HepG2 (cell line): ENCODE results near the gene TECTA. TPM values are rescaled to one million over a fixed set of nuclear protein-coding genes. Genes with fewer than 3 reads are reported as not detected.
"Not testable (repeated sequence)": the region's sequence is repeated elsewhere in the genome, so short reads cannot be mapped to it uniquely, and the experiment has no call there.

Experiments used
- ATAC-seq: fragments of 200-7000 bp; cut with Tn5 transposase; 3 replicates; pipeline ENCODE4 v1.9.1; 2020; ENCODE audit warnings: mild to moderate bottlenecking, moderate library complexity
- BruUV-seq: library from RNA; stranded (reverse); fragments of 400-500 nt; replicated peaks from 2 replicates; lab custom pipeline; 2021; lab: Mats Ljungman, UMichigan
- CTCF ChIA-PET: fragments of 300-600 bp; formaldehyde crosslinking; extraction: SDS; loops from one replicate; lab custom pipeline; 2021; ENCODE audit warnings: low total read pairs, inconsistent platforms, low intra/inter-chr PET ratio; lab: Yijun Ruan, JAX
- POLR2A ChIA-PET: fragments of 350-600 bp; sonication (Branson Sonifier 250); formaldehyde crosslinking; loops from one replicate; lab custom pipeline; 2020; ENCODE audit warnings: antibody characterized with exemption, inconsistent platforms; lab: Yijun Ruan, JAX
- DNase-seq: peaks from one replicate; pipeline ENCODE4 v3.0.0-alpha.2; 2015; ENCODE audit warnings: low spot score
- FAIRE-seq: peaks from 3 replicates; lab custom pipeline; 2011; peaks lifted over from hg19 to GRCh38; lab: Jason Lieb, UNC
- H2AFZ ChIP-seq: one replicate; pipeline ENCODE4 v1.6.1; 2011; ENCODE audit warnings: low read length, inconsistent platforms
- H3K27ac ChIP-seq: fragments of 300-600 bp; 3 replicates; pipeline ENCODE4 v1.8.0; 2011; ENCODE audit warnings: mixed run types, mild to moderate bottlenecking, mixed read lengths, low read length, inconsistent platforms; ENCODE audit not compliant: insufficient read depth; ENCODE audit errors: extremely low read length
- H3K27me3 ChIP-seq, 2 experiments: fragments of 200-600 bp in 1 of 2; 2 replicates in 1 of 2; 3 replicates in 1 of 2; pipeline versions ENCODE4 v1.6.0 to v1.8.0; 2011; ENCODE audit warnings: low read length in 2 of 2, mild to moderate bottlenecking in 2 of 2, moderate library complexity in 2 of 2, inconsistent platforms in 1 of 2; ENCODE audit not compliant: insufficient read depth in 2 of 2, control insufficient read depth in 1 of 2
- H3K36me3 ChIP-seq, 2 experiments: fragments of 200-600 bp in 1 of 2; replicated peaks in 1 of 2; 2 replicates in 1 of 2; 3 replicates in 1 of 2; pipeline versions ENCODE4 v1.5.1 to v1.8.0; 2011; ENCODE audit warnings: low read length in 2 of 2, inconsistent platforms in 1 of 2; ENCODE audit not compliant: insufficient read depth in 2 of 2, control insufficient read depth in 1 of 2
- H3K4me1 ChIP-seq: 2 replicates; pipeline ENCODE4 v1.5.1; 2012; ENCODE audit warnings: low read length, inconsistent platforms; ENCODE audit not compliant: insufficient read depth
- H3K4me2 ChIP-seq: 2 replicates; pipeline ENCODE4 v1.6.0; 2011; ENCODE audit warnings: low read depth, low read length, inconsistent platforms
- H3K4me3 ChIP-seq, 3 experiments: fragments of 200-600 bp in 1 of 3; sonication (generic), shearing (Covaris generic) in 1 of 3; replicated peaks in 1 of 3; 2 replicates each; pipeline ENCODE4 v1.5.1; 2011 to 2016; ENCODE audit warnings: low read length in 3 of 3, inconsistent platforms in 2 of 3, low read depth in 2 of 3, mild to moderate bottlenecking in 2 of 3, control low read depth in 1 of 3, mixed read lengths in 1 of 3; ENCODE audit not compliant: insufficient read depth in 1 of 3
- H3K79me2 ChIP-seq: one replicate; pipeline ENCODE4 v1.6.1; 2011; ENCODE audit warnings: low read length, inconsistent platforms; ENCODE audit not compliant: insufficient read depth
- H3K9ac ChIP-seq: 2 replicates; pipeline ENCODE4 v1.6.0; 2011; ENCODE audit warnings: mild to moderate bottlenecking, low read depth, low read length, inconsistent platforms; ENCODE audit not compliant: insufficient read depth
- H3K9me3 ChIP-seq: 2 replicates; pipeline ENCODE4 v1.5.1; 2012; ENCODE audit warnings: mild to moderate bottlenecking, low read length
- H4K20me1 ChIP-seq: 2 replicates; pipeline ENCODE4 v1.6.0; 2011; ENCODE audit warnings: inconsistent platforms, mild to moderate bottlenecking, low read length, moderate library complexity; ENCODE audit not compliant: insufficient read depth
- AHDC1 ChIP-seq: sonication (generic); formaldehyde crosslinking; IDR thresholded peaks from 2 replicates; pipeline ENCODE4 v1.5.1; 2020; ENCODE audit warnings: mild to moderate bottlenecking, missing genetic modification reagents, borderline replicate concordance
- ARID5B ChIP-seq: IDR thresholded peaks from 2 replicates; pipeline ENCODE4 v1.4.0; 2020; ENCODE audit warnings: mild to moderate bottlenecking, missing genetic modification reagents
- ESRRA ChIP-seq: sonication (generic); formaldehyde crosslinking; IDR thresholded peaks from 2 replicates; pipeline ENCODE4 v1.5.1; 2020; ENCODE audit warnings: mild to moderate bottlenecking, low read depth, missing genetic modification reagents
- FOSL2 ChIP-seq: sonication (generic); formaldehyde crosslinking; IDR thresholded peaks from 2 replicates; pipeline ENCODE4 v1.4.0; 2020; ENCODE audit warnings: missing genetic modification reagents
- FOXA1 ChIP-seq, 2 experiments: fragments of 450-650 bp in 1 of 2; sonication (generic) in 1 of 2; formaldehyde crosslinking in 1 of 2; IDR thresholded peaks; 2 replicates each; pipeline versions ENCODE4 v1.4.0 to v1.6.1; 2016 to 2020; ENCODE audit warnings: missing genetic modification reagents in 1 of 2
- FOXA3 ChIP-seq: IDR thresholded peaks from 2 replicates; pipeline ENCODE4 v1.6.1; 2016; ENCODE audit warnings: missing genetic modification reagents, missing compliant biosample characterization
- SP5 ChIP-seq: IDR thresholded peaks from 2 replicates; pipeline ENCODE4 v1.6.1; 2016; ENCODE audit warnings: low read depth, borderline replicate concordance
- ZNF124 ChIP-seq: sonication (generic); formaldehyde crosslinking; IDR thresholded peaks from 2 replicates; pipeline ENCODE4 v1.4.0; 2020; ENCODE audit warnings: missing genetic modification reagents
- ZNF281 ChIP-seq: sonication (generic); formaldehyde crosslinking; IDR thresholded peaks from 2 replicates; pipeline ENCODE4 v1.4.0; 2020; ENCODE audit warnings: missing genetic modification reagents, borderline replicate concordance
- WGBS: methylation state at CpG from one replicate; pipeline ENCODE4 v1.1.6; 2017; ENCODE audit warnings: low lambda C conversion rate; 5-methylcytosine and 5-hydroxymethylcytosine counted together
- in situ Hi-C: cut with HindIII; loops from 2 replicates; pipeline ENCODE4 v1.10.0; 2017; ENCODE audit warnings: low pct_unique_long_range_greater_than_20kb; ENCODE audit not compliant: extremely low pct_ligation_motif_present
- intact Hi-C: fragments of 100-400 bp; cut with micrococcal nuclease; formaldehyde crosslinking; loops from one replicate; pipeline ENCODE4 v1.10.0; 2022; ENCODE audit not compliant: unreplicated experiment
- polyA plus RNA-seq, 8 experiments: library from polyadenylated mRNA; depleted of rRNA in 3 of 8; stranded (reverse) in 7 of 8; unstranded in 1 of 8; fragments of >200 nt; fragmentation: Illumina TruSeq in 4 of 8; extraction: Trizol in 4 of 8; gene quantifications; 2 replicates each; pipeline versions ENCODE4 v1.2.1 to v1.2.3, GENCODE V29; 2011 to 2016; ENCODE audit warnings: low read depth in 4 of 8, missing spikeins in 1 of 8, mixed read lengths in 1 of 8; ENCODE audit not compliant: insufficient read depth in 1 of 8
- total RNA-seq, 5 experiments: library from RNA; depleted of rRNA; stranded (reverse); fragments of >200 nt; fragmentation: Illumina TruSeq; extraction: Trizol; gene quantifications; 2 replicates each; pipeline ENCODE4 v1.2.3, GENCODE V29; 2016; ENCODE audit warnings: low read depth in 1 of 5

The TECTA gene
- total and polyA plus RNA-seq, 2 of the 13 experiments (the other 11 are each of a cell fraction or from before 2014, with no cell fraction given), result 0.04 to 0.17 TPM

- peak; percentile 21; the same call in 1 of the 2 replicates for TF ChIP-seq AHDC1
- TF ChIP-seq FOSL2 (CRISPR knock-in tag), result peak; percentile 58
- no peak for TF ChIP-seq ZNF124 (CRISPR knock-in tag)
- TF ChIP-seq ESRRA (CRISPR knock-in tag), result no peak
Observed at GRCh38 chr11:121163658-121164308, 62.7 kb downstream of the TECTA start (continued).

GRCh38 chr11:121177629-121178028 lies 76.6 kb downstream of the TECTA start:
- intact Hi-C loops; ATAC-seq; CTCF ChIA-PET; H2AFZ ChIP-seq; H4K20me1 ChIP-seq; H3K9ac ChIP-seq; H3K27ac ChIP-seq; FAIRE-seq; H3K36me3 ChIP-seq; H3K4me1 ChIP-seq; DNase-seq; H3K4me3 ChIP-seq; BruUV-seq; H3K27me3 ChIP-seq; H3K4me2 ChIP-seq; in situ Hi-C loops; POLR2A ChIA-PET; H3K79me2 ChIP-seq; TF ChIP-seq FOXA1 (IDR thresholded peaks at IDR 0.05): not testable (repeated sequence)
- TF ChIP-seq FOXA1 (CRISPR knock-in tag; IDR thresholded peaks at IDR 0.05), result peak; percentile 55; the same call in 1 of the 2 replicates
- peak; percentile 84 for TF ChIP-seq ZNF281
- TF ChIP-seq FOXA3 (CRISPR knock-in tag), result peak; percentile 50; the same call in 1 of the 2 replicates
- TF ChIP-seq SP5 (CRISPR knock-in tag), result peak; percentile 45
- TF ChIP-seq ARID5B (CRISPR knock-in tag), result peak; percentile 36; the same call in 1 of the 2 replicates
- H3K9me3 ChIP-seq, result peaks cover 26% of the 10 kb centered on the region
- WGBS, result 52% methylated on average over 4 of the region's 10 CpGs
